HepG2 (cell line): ENCODE data around the gene PRDM15. TPM values are rescaled to one million over a fixed set of nuclear protein-coding genes. Genes with fewer than 3 reads are reported as not detected.

Source experiments
- AGO1 ChIP-seq: fragments of 200-400 bp; formaldehyde crosslinking; IDR thresholded peaks from 2 replicates; pipeline ENCODE4 v1.6.1; 2017; ENCODE audit warnings: mild to moderate bottlenecking, low read depth, low read length, moderate library complexity; ENCODE audit not compliant: poor library complexity, severe bottlenecking
- CAMTA2 ChIP-seq: sonication (generic); formaldehyde crosslinking; IDR thresholded peaks from 2 replicates; pipeline ENCODE4 v1.4.0; 2020; ENCODE audit warnings: mild to moderate bottlenecking, missing genetic modification reagents, borderline replicate concordance
- HNRNPK ChIP-seq: fragments of 200-400 bp; formaldehyde crosslinking; IDR thresholded peaks from 2 replicates; pipeline ENCODE4 v1.6.1; 2018; ENCODE audit warnings: low read length, low read depth, moderate library complexity, mild to moderate bottlenecking; ENCODE audit not compliant: poor library complexity, severe bottlenecking
- HNRNPLL ChIP-seq: fragments of 200-400 bp; formaldehyde crosslinking; IDR thresholded peaks from 2 replicates; pipeline ENCODE4 v1.6.1; 2017; ENCODE audit warnings: mild to moderate bottlenecking, low read depth, low read length; ENCODE audit not compliant: poor library complexity, severe bottlenecking
- NKX3-1 ChIP-seq: sonication (generic); formaldehyde crosslinking; IDR thresholded peaks from 2 replicates; pipeline ENCODE4 v1.5.0; 2020; ENCODE audit warnings: missing genetic modification reagents
- PAF1 ChIP-seq: IDR thresholded peaks from 2 replicates; pipeline ENCODE4 v1.6.1; 2016; ENCODE audit warnings: missing genetic modification reagents, missing compliant biosample characterization
- PHF20 ChIP-seq: sonication (generic); formaldehyde crosslinking; IDR thresholded peaks from 2 replicates; pipeline ENCODE4 v1.5.0; 2020; ENCODE audit warnings: mild to moderate bottlenecking, missing genetic modification reagents
- TAF1 ChIP-seq: sonication (generic); formaldehyde crosslinking; IDR thresholded peaks from 2 replicates; pipeline ENCODE4 v1.4.0; 2020; ENCODE audit warnings: missing genetic modification reagents
- ZNF256 ChIP-seq: sonication (generic); formaldehyde crosslinking; conservative IDR thresholded peaks from 2 replicates; pipeline ENCODE4 v1.4.0; 2020; ENCODE audit warnings: missing genetic modification reagents
- ZNF749 ChIP-seq: sonication (generic); formaldehyde crosslinking; IDR thresholded peaks from 2 replicates; pipeline ENCODE4 v1.8.0; 2022; ENCODE audit warnings: mild to moderate bottlenecking, missing genetic modification reagents, moderate library complexity, borderline replicate concordance
- ZNF792 ChIP-seq: IDR thresholded peaks from 2 replicates; pipeline ENCODE4 v1.6.1; 2016
- polyA plus RNA-seq, 8 experiments: library from polyadenylated mRNA; depleted of rRNA in 3 of 8; stranded (reverse) in 7 of 8; unstranded in 1 of 8; fragments of >200 nt; fragmentation: Illumina TruSeq in 4 of 8; extraction: Trizol in 4 of 8; gene quantifications; 2 replicates each; pipeline versions ENCODE4 v1.2.1 to v1.2.3, GENCODE V29; 2011 to 2016; ENCODE audit warnings: low read depth in 4 of 8, missing spikeins in 1 of 8, mixed read lengths in 1 of 8; ENCODE audit not compliant: insufficient read depth in 1 of 8
- total RNA-seq, 5 experiments: library from RNA; depleted of rRNA; stranded (reverse); fragments of >200 nt; fragmentation: Illumina TruSeq; extraction: Trizol; gene quantifications; 2 replicates each; pipeline ENCODE4 v1.2.3, GENCODE V29; 2016; ENCODE audit warnings: low read depth in 1 of 5
- TF ChIP-seq, protein P1 (sequence below): sonication (generic); formaldehyde crosslinking; IDR thresholded peaks from 2 replicates; pipeline ENCODE4 v1.4.0; 2020; ENCODE audit warnings: missing genetic modification reagents, borderline replicate concordance
- TF ChIP-seq, protein P2 (sequence below): sonication (generic); formaldehyde crosslinking; IDR thresholded peaks from 2 replicates; pipeline ENCODE4 v1.5.1; 2020; ENCODE audit warnings: missing genetic modification reagents, mild to moderate bottlenecking, borderline replicate concordance
- TF ChIP-seq, protein P3 (sequence below): sonication (generic); formaldehyde crosslinking; IDR thresholded peaks from 2 replicates; pipeline ENCODE4 v1.5.0; 2020; ENCODE audit warnings: missing genetic modification reagents
- TF ChIP-seq, protein P4 (sequence below): sonication (generic); formaldehyde crosslinking; IDR thresholded peaks from 2 replicates; pipeline ENCODE4 v1.5.0; 2020; ENCODE audit warnings: mild to moderate bottlenecking, missing genetic modification reagents
- TF ChIP-seq, protein P5 (sequence below): sonication (generic); formaldehyde crosslinking; IDR thresholded peaks from 2 replicates; pipeline ENCODE4 v1.4.0; 2020; ENCODE audit warnings: low read depth, mild to moderate bottlenecking, missing genetic modification reagents
- TF ChIP-seq, protein P6 (sequence below): sonication (generic); formaldehyde crosslinking; IDR thresholded peaks from 2 replicates; pipeline ENCODE4 v1.5.0; 2020; ENCODE audit warnings: mild to moderate bottlenecking, missing genetic modification reagents, moderate library complexity

Gene PRDM15
- total and polyA plus RNA-seq, 2 of the 13 experiments (the other 11 are each of a cell fraction or from before 2014, with no cell fraction given): 4.0 to 6.9 TPM

DNA sequence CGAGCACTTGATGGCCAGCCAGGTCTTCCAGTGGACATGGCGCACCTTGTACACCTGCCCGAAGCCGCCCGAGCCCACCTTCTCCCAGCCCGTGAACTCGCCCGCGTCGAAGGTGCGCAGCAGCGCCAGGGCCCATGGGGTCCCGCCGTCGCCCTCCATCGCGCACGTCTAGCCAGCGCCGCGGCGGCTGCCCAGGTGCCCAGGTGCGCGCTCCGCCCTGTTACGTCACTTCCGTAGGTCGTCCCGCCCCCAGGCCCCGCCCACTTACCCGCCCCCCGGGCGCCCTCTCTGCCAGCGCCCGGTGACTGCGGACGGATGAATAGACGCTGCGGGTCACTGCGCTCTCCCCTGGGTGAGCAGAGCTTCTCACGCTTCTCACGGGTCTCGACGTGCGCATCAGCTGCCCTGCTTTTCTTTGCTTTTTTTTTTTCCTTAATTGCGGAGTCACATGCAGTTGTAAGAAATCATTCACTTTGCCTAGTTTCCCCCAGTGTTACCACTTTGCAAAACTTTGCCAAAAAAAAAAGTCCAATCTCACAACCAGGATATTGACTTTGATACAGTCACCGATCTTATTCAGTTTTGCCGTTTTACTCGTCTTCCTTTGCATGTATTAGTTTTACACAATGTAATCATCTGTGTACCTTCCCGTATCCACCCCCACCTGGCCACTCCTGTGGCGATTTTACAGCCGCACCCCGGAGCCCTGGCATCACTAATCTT, 112.1 kb downstream of the PRDM15 start, which contains the start of gene RIPK4 (continued):
- TF ChIP-seq, protein P1, sequence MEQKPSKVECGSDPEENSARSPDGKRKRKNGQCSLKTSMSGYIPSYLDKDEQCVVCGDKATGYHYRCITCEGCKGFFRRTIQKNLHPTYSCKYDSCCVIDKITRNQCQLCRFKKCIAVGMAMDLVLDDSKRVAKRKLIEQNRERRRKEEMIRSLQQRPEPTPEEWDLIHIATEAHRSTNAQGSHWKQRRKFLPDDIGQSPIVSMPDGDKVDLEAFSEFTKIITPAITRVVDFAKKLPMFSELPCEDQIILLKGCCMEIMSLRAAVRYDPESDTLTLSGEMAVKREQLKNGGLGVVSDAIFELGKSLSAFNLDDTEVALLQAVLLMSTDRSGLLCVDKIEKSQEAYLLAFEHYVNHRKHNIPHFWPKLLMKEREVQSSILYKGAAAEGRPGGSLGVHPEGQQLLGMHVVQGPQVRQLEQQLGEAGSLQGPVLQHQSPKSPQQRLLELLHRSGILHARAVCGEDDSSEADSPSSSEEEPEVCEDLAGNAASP (CRISPR knock-in tag): peak; percentile 26; the same call in 1 of the 2 replicates
- TF ChIP-seq PHF20 (CRISPR knock-in tag) (no peak), CAMTA2 (CRISPR knock-in tag) (no peak; the same call in 1 of the 2 replicates), NKX3-1 (CRISPR knock-in tag) (peak; percentile 49; the same call in 1 of the 2 replicates), ZNF792 (CRISPR knock-in tag) (no peak; the same call in 1 of the 2 replicates), HNRNPK (no peak), TAF1 (CRISPR knock-in tag) (peak; percentile 83), AGO1 (no peak), ZNF749 (CRISPR knock-in tag) (no peak), PAF1 (CRISPR knock-in tag) (no peak), HNRNPLL (peak; percentile 89), ZNF256 (CRISPR knock-in tag) (no peak)
- TF ChIP-seq, protein P2, sequence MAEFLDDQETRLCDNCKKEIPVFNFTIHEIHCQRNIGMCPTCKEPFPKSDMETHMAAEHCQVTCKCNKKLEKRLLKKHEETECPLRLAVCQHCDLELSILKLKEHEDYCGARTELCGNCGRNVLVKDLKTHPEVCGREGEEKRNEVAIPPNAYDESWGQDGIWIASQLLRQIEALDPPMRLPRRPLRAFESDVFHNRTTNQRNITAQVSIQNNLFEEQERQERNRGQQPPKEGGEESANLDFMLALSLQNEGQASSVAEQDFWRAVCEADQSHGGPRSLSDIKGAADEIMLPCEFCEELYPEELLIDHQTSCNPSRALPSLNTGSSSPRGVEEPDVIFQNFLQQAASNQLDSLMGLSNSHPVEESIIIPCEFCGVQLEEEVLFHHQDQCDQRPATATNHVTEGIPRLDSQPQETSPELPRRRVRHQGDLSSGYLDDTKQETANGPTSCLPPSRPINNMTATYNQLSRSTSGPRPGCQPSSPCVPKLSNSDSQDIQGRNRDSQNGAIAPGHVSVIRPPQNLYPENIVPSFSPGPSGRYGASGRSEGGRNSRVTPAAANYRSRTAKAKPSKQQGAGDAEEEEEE (CRISPR knock-in tag): no peak
- TF ChIP-seq, protein P3, sequence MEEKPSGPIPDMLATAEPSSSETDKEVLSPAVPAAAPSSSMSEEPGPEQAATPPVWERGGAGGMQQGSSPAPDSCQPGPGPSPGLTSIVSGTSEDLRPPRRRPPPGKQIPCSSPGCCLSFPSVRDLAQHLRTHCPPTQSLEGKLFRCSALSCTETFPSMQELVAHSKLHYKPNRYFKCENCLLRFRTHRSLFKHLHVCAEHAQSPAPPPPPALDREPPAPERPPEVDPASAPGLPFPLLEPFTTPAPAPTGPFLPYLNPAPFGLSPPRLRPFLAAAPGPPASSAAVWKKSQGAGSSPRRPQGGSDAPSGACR: peak; percentile 90
- TF ChIP-seq, protein P4, sequence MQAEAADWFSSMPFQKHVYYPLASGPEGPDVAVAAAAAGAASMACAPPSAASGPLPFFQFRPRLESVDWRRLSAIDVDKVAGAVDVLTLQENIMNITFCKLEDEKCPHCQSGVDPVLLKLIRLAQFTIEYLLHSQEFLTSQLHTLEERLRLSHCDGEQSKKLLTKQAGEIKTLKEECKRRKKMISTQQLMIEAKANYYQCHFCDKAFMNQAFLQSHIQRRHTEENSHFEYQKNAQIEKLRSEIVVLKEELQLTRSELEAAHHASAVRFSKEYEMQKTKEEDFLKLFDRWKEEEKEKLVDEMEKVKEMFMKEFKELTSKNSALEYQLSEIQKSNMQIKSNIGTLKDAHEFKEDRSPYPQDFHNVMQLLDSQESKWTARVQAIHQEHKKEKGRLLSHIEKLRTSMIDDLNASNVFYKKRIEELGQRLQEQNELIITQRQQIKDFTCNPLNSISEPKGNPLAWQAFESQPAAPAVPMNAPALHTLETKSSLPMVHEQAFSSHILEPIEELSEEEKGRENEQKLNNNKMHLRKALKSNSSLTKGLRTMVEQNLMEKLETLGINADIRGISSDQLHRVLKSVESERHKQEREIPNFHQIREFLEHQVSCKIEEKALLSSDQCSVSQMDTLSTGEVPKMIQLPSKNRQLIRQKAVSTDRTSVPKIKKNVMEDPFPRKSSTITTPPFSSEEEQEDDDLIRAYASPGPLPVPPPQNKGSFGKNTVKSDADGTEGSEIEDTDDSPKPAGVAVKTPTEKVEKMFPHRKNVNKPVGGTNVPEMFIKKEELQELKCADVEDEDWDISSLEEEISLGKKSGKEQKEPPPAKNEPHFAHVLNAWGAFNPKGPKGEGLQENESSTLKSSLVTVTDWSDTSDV (CRISPR knock-in tag): no peak
- TF ChIP-seq, protein P5, sequence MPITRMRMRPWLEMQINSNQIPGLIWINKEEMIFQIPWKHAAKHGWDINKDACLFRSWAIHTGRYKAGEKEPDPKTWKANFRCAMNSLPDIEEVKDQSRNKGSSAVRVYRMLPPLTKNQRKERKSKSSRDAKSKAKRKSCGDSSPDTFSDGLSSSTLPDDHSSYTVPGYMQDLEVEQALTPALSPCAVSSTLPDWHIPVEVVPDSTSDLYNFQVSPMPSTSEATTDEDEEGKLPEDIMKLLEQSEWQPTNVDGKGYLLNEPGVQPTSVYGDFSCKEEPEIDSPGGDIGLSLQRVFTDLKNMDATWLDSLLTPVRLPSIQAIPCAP (CRISPR knock-in tag): no peak
- TF ChIP-seq, protein P6, sequence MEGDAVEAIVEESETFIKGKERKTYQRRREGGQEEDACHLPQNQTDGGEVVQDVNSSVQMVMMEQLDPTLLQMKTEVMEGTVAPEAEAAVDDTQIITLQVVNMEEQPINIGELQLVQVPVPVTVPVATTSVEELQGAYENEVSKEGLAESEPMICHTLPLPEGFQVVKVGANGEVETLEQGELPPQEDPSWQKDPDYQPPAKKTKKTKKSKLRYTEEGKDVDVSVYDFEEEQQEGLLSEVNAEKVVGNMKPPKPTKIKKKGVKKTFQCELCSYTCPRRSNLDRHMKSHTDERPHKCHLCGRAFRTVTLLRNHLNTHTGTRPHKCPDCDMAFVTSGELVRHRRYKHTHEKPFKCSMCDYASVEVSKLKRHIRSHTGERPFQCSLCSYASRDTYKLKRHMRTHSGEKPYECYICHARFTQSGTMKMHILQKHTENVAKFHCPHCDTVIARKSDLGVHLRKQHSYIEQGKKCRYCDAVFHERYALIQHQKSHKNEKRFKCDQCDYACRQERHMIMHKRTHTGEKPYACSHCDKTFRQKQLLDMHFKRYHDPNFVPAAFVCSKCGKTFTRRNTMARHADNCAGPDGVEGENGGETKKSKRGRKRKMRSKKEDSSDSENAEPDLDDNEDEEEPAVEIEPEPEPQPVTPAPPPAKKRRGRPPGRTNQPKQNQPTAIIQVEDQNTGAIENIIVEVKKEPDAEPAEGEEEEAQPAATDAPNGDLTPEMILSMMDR (CRISPR knock-in tag): peak; percentile 18; the same call in 1 of the 2 replicates
